GM21723 (cell line): ENCODE results near the gene OR6X1.
A peak's percentile ranks its signal among the peaks of the same experiment; 100 is the strongest.
"Not testable (repeated sequence)": the region's sequence is repeated elsewhere in the genome, so short reads cannot be mapped to it uniquely, and the experiment has no call there.

Experiments used
- ATAC-seq: cut with Tn5 transposase; IDR thresholded peaks from one replicate; pipeline ENCODE4 v1.9.1; 2021; ENCODE audit warnings: mild to moderate bottlenecking, moderate library complexity; ENCODE audit not compliant: unreplicated experiment

The OR6X1 gene

DNA sequence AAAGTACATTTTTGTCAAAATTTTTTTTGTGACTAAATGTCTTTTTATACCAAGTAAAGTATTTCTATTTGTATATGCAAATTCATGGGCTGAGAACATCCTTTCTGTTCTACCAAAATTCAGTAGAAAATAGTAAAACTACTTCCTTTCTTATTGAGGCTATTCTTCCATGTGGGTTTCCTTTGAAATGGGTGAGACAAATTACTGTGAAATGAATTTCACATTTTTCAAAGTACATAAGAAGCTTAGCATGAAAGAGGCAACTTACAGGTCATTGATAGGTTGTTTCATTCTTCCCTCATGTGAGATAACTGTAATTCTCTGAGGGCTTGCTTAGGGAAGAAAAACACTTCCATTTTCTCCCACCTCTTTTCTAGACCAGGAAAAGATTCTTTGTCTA is 1.0 kb upstream of the OR6X1 start:
- no peak for ATAC-seq

DNA sequence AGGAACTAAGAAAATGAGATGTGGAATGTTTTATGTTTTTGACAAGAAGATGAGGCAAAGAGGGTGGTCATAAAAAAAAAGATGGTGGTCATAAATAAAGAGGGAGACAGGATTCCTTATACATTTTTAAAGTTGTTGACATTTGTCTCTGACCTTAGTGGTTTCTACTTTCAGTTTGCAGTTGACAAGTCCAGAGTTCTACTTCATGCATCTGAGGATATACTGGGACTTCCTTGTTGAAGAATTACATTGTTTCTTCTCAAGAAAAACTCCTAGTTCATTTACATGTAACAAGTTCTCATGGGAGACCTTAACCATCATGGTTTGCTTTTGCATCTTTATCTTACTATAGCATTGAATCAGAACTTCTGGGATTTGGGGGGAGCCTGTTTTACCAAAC is 1.2 kb downstream of the OR6X1 start:
- peak; percentile 57 for ATAC-seq

DNA sequence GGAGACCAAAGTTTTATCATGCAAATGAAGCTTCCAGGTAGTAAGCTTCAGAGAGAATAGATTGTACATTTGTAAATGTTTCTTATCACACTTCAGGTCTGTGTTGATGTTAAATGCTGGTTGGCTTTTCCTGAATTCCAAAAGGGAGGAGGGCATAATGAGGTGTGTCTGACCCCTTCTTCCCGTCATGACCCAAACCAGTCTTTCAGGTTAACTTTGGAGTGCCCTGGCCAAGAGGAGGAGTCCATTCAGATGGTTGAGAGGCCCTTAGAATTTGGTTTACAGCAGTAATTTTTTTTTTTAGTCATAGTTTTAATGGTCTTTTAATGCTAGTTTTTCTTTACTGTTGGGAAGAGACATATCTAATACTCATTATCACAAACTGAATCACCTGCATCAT is 2.5 kb downstream of the OR6X1 start:
- ATAC-seq = no peak

DNA sequence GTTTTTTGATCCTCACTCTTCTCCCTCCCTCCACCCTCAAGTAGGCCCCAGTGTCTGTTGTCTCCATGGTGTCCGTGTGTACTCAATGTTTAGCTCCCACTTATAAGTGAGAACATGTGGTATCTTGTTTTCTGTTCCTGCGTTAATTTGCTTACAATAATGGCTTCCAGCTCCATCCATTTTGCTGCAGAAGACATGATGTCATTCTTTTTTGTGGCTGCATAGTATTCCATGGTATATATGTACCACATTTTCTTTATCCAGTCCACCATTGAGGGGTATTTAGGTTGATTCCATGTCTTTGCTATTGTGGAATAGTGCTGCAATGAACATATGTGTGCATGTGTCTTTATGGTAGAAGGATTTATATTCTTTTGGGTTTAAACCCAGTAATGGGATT is 6.0 kb downstream of the OR6X1 start:
- ATAC-seq = not testable (repeated sequence)

DNA sequence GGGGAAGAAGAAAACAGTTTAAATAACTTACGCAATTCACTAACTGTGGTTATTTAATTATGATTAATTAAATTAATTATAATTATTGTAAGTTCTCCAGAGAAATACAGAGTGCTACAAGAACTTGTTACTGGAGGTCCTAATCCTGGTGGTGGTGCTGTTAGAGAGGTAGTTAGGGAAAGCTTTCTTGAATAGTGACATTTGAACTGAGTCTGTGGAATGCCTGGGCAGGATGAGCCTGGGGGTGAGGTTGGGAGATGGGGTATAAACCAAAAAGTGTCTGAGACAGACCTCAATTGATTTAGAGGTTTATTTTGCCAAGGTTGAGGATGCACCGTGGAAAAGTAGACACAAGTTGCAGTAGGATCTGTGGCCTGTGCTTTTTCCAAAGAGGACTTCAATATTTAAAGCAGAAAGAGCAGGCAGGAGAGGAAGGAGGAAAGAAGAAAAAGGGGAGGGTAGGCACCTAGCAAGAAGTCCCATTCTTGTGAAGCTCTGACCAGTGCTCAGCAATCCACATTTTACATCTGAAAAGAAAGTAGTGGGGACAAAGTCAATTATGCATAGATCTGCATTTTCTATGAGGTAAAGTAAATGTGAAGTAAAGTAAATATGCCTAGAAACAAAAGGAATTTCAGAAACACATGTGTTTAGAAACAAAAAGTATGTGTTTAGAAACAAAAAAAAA is 8.4 kb downstream of the OR6X1 start:
- no peak for ATAC-seq

DNA sequence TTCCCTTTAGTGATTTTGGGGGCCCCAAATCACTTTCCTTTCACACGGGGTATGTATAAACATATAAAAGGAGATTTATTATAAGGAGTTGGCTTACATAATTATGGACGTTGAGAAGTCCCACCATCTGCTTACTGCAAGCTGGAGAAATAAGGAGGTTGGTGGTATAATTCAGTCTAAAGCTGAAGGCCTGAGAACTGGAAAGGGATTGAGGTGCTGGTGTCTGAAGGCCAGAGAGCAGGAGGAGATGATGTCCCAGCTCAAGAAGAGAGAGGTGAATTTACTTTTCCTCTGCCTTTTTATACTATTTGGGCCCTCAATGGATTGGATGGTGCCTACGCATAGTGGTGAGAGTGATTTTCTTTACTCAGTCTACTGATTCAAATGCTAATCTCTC is 11.6 kb downstream of the OR6X1 start:
- no peak for ATAC-seq

DNA sequence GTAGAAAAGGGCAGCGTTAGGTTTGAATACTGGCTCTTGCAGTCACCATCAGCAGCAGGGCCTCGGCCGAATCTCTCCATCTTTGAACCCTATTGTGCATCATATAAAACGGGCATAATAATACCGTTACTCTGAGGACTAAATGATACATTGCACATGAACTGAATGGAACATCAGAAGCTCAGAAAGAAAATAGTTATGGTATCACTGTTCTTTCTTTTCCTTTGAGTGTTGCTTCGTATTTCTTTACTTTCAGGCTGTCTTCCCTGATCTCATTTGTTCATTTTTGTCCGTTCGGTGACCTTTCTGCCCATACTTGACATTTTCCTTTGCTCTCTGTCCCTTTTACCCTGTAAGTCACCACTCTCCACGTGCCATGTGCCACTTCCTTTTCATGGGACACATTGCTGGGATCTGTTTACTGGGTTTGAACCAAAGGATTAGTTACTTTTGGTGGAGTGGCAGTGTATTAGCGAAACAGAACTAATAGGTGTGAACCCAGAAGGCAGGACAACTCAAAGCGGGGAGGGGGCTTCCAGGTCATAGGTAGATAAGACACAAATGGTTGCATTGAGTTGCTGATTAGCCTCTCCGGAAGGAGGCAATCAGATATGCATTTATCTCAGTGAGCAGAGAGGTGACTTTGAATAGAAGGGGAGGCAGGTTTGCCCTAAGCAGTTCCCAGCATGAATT is 12.1 kb downstream of the OR6X1 start:
- ATAC-seq = peak; percentile 20

DNA sequence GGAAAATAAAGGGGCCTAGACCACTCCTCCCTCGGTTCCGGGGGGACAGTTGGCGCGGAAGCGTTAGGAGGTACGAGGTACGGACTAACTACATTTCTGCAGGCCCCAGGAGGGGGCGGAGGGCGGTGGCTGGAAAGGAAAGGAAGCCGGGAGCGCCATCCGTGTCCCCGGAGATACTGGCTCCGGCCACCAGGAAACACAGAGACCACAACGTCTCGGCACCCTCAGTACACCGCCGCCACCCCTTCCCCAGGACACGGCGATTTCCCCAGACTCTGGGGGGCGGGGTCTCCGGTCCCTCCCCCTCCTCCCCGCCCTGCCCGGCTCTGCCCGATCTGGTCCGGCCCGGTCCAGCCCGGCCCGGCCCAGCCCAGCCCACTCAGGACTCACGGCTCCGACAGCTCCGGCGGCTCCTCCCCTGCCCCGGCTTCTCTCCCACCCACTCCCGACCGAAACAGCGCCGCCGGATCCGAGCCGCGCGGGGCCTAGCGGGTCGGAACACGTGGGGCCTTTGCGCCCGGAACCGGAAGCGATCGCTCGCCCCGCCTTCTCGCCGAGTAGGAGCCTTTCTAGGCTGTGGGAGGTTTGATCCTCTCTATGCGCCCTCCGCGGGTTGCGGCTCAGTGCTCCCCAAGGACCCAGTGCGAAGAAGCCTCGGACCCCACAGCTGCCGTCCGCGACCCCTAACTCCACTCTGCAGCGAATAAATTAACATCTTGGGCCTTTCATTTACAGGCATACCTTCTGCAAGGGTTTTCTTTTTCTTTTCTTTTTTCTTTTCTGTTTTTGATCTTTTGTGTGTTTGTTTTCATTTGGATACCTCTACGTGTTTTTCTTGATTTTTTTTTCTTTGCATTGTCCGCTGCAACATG is 12.9 kb downstream of the OR6X1 start, which contains the start of gene ZNF202:
ZNF202 (minus strand) TSS at position 502 of the 872 bp plus-strand sequence. CDS start 10,772 bp downstream, outside the sequence.
- ATAC-seq = peak; percentile 99

DNA sequence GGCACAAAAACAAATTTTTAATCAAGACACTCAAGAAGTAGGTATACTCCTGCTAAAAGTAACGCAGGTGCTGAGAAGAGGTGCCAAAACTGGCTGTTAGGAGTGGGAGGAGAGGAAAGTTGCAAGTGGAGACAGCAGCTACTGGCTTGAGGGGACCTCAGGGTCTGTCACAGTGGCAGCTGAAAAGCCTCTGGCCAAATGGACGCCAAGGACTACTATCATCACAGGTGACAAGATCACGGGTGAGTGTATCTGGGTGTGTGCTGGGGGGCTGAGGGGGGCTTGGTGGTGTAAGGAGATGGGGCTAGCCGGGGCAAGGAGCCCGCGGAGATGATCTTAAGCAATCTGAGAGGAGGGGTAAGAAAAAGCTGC is 13.5 kb downstream of the OR6X1 start:
- ATAC-seq = no peak

DNA sequence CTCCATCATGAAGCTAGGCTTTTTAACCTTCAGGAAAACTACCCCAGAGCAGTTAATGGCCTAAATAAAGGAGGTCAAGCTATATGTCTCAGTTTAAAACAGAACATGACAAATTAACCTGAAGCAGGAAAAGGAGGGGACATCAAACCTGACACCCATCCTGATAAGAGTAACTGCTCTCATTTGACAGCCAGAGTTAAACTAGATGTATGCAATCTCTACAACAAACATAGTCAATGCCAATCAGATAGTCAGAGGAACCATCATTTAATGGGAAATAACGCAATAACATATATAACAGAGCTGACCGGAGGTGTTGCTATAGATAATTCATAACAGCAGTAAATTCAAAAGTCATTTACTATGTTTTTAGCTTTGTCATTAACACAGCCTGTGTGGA is 15.9 kb downstream of the OR6X1 start:
- ATAC-seq = no peak

DNA sequence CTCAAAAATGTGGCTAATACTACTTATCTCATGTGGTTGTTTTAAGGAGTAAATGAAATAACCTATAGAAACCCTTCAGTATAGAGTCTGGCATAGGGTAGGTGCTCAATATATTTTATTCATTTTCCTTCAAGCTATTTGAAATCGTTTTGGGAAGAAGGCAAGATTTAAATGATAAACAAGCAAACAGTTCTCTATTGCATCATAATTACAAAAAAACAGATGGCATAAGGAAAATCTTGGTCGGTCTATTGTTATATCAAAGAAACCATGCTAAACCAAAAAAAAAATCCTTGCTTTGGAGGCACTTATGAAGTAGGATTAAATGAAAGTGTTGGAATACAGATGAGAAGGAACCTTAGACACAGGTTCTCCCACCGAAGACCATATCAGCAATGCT is 17.5 kb downstream of the OR6X1 start:
- ATAC-seq = no peak

DNA sequence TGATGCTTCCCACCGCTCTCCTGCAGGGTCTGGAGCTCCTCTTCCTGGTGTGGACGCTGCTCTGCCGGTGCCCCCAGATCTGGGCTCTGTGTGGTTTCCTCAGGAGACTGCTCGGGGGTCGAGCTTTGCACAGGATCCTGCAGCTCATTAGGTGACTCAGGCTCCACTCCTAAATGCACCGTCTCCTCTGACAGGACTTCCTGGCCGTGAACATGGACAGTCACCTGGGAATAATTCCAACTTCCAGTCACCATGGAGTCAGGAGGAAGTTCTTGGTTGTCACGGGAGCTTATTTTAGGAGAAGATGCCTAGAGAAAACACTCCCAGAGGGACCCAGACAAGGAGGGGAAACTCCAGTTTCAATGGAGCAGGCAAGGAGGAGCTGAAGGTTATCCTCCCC is 24.7 kb downstream of the OR6X1 start:
- no peak for ATAC-seq

DNA sequence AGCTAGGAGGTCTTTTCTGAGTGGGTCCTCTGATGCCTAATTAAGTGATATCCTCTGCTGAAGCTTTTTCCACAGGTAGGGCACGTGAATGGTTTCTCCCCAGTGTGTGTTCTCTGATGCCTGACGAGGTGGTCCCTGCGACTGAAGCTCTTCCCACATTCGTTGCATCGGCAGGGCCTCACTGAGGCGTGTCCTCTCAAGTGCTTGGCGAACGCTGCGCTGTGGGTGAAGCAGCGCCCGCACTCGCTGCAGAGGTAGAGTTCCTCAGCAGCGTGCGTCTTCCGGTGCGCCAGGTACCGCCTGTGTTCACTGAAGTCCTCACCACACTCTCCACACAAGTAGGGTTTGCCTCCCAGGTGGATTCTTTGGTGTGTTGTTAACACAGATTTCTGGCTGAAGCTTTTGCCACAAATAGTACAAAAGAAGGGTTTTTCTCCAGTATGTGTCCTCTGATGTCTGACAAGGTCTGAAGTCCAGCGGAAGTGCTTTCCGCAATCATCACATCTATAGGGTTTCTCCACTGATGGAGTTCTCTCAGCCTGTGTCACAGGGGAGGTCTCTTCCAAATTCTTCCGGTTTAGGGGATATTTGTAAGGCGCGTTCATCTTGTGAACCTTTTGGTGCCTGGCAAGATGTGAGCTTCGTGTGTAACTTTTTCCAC is 28.2 kb downstream of the OR6X1 start:
- no peak for ATAC-seq

DNA sequence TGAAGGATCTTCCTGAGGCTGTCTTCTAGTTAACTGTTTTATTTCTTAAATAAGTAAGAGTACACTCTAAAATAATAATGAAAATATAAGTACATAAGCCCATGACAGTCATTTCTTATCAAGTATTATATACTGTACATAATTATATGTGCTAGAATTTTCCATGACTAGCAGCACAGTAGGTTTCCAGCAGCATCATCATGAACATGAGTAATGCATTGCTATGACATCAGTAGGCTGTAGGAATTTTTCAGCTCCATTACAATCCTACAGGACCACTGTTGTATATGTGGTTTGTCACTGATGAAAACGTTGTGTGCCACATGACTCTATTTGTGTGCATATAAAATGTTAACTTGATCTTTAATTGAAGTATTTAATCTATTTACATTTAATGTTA is 34.9 kb downstream of the OR6X1 start:
- no peak for ATAC-seq

DNA sequence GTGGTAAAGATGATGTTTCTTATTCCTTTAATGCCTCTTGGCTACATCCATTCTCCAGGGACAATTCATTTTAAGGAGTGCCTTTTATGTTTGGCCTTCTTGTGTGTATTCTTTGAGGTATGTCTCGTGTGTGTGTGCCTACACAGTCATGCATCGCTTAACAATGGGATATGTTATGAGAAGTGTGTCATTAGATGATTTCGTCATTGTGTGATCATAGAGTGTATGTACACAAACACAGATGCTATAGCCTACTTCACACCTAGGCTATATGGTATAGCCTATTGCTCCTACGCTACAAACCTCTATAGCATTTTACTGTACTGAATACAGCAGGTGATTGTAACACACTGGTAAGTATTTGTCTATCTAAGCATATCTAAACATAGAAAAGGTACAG is 35.8 kb downstream of the OR6X1 start:
- no peak for ATAC-seq

DNA sequence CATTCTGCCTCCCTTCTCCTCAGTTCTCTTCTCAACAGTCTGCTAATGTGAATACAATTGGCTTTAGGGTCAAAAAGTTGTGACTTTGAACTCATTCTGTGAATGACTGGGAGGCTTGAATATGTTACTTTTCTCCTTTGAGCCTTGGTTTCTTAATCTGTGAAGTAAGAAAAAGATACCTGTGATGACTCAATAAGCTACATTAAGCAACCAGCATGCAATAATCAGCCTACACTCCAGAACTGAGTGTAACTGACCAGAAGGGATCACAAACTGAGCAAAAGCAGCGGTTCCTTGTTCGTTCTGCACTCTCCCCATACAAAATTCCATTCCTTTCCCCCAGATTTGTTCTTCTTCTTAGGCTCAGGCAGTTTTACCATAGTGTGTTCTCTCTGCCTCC is 36.3 kb downstream of the OR6X1 start:
- no peak for ATAC-seq

DNA sequence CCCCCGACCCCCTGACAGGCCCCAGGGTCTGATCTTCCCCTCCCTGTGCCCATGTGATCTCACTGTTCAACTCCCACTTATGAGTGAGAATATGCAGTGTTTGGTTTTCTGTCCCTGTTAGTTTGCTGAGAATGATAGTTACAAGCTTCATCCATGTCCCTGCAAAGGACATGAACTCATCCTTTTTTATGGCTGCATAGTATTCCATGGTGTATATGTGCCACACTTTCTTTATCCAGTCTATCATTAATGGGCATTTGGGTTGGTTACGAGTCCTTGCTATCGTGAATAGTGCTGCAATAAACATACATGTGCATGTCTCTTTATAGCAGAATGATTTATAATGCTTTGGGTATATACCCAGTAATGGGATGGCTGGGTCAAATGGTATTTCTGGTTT is 41.7 kb downstream of the OR6X1 start:
- not testable (repeated sequence) for ATAC-seq

DNA sequence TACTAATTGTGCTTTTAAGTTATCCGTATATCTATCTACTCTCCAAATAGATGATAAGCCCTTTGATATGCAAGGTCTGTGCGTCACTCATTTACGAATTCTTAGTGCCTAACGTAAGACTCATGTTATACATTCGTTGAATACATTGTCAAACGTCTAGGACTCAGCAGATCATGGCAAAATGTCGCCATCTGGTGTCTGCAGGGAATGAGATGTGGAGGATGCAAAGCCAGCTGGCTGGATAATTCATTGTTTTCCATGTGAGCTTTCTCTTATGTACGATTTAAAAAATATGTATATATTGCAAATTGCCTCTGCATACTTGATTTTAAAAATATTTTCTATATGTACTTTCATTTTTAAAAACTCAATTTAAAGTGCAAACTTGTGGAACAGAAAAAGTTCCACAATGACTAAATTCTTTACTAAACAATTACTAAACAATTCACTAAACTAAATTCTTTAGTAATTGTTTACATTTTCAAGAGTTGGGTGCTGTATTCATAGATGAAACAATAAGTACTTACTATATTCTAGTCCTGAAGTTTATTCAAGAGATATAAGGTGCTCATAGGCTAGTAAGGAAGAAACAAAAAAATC is 46.6 kb downstream of the OR6X1 start:
- ATAC-seq = peak; percentile 61

DNA sequence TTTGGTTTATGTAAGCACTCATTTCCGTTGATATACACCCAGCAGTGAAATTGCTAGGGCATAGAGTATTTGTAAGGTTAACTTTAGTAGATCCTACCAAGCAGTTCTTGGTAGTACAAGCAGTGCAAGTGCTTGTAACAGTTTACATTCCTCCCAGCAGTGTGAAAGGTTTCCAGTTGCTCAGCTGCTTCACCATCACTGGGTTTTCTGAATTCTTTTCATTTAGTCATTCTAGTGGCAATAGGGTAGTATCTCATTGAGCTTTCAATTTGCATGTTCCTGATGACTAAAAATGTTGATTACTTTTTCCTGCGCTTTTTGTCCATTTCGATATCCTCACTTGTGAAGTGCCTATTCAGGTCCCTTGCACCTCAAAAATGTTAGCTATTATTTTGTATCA is 47.1 kb downstream of the OR6X1 start:
- no peak for ATAC-seq

DNA sequence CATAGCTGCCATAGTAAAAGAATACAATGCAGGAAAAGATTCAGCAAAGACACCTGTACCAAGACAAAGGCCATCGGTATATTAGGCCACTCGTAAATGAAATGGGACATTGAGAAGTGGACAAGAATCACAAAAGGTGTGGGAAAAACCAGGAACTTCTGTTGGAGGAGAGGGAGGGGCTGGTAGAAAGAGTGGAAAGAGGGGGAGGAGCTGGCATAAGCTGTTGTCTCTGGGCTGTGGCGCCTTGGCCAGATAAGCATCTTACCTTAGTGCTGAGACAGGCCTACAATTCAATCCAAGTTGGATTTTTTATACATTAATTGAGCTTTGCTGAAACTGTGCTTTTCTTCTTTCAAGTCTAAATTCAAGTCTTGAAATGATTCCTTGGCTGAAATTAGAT is 50.0 kb downstream of the OR6X1 start:
- no peak for ATAC-seq
